GM18873 (cell line): ENCODE data around the gene PDLIM4.

ENCODE experiments used
- ATAC-seq: cut with Tn5 transposase; IDR thresholded peaks from one replicate; pipeline ENCODE4 v1.9.1; 2021; ENCODE audit warnings: mild to moderate bottlenecking, moderate library complexity, moderate number of reproducible peaks; ENCODE audit not compliant: unreplicated experiment, low FRiP score

PDLIM4 gene

DNA sequence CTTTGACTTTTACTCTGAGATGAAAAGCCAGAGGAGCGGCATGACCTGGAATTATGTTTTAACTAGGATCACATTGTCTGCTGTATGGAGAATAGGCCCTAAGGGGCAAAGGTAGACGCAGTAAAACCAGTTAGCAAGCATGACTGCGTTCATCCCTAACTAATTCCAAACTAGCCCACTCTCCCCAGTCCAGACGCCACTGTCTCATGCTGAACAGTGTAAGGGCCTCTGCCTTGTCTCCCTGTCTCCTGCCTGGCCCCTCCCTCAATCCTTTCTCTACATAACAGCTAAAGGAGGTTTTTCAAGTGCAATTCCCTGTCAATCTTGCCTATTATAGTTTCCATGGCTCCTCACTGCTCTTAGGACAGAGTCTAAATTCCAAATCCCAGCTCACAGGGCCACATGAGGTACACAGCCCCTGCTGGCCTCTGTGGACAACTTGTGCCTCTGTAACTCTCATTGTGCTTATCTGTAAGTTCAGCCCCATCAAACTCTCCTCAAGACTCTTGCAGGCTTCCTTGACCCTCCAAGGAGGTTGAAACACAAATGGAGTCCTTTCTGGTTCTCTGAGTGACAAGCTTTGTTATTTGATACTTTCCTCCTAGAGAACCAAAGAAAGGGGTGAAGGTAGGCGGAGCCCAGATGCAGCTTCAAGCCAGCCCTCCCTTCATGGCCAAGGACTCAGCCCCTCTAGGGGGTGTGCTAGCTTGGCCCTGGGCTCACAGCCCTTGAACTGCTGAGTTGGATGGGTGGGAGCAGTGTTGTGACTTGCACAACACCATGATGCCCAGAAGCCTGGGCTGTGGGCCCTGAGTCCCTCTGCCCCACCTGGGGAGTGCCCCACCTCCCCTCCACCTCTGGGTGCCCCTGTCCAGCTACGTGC, 20.7 kb downstream of the PDLIM4 start:
- ATAC-seq: no peak

DNA sequence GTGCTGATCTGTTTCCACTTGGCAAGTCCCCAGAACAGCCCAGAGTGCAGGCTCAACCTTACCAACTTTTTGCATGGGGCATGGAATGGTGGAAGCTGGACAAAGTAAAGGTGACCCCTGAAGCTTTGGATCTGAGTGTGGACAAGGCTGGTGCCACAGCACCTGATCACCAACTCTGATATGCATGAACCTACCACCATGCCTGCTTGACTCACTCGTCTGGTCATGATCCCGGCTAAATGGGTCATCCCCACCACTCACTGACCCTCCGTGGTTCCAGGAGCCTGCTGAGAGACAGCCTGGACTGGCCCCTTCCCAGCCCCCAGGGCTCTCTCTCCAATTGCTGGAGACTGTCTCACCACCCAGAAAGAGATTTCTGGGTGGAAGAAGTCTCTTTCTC, 22.3 kb downstream of the PDLIM4 start:
- no peak for ATAC-seq

DNA sequence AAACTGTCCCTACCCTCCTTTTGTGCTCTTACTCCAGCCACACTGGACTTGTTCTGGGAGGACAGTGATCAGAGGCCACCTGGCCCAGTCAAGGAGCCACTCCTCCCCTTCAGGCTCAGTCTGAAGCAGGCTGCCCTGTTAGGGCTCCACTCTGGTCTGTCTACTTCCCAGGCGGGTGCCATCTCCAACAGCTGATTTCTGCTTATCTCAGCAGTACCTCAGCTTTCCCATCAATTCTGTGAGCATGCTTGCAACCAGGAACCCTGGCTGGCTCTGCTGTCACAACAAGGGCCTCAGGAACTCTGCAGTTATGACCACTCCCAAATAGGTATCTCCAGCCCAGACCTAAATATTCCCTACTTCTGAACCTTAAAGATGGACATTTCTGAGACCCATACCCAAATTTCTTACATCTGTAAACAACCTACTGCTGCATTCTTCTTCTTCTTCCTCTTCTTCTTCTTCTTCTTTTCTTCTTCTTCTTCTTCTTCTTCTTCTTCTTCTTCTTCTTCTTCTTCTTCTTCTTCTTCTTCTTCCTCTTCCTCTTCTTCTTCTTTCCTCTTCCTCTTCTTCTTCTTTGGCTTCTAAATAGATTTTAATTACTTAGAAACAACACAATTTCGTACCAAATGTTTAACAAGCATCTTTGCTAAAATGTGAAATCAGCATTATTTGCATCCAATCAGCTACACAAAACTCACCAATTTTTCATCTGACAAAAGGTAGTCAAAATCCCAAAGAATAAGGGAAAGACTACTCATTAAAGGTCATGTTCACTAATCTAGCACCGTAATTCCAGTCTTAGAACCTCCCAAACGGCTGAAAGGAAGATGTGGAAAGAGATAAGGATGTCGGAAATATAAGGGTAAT, 23.1 kb downstream of the PDLIM4 start:
- no peak for ATAC-seq

DNA sequence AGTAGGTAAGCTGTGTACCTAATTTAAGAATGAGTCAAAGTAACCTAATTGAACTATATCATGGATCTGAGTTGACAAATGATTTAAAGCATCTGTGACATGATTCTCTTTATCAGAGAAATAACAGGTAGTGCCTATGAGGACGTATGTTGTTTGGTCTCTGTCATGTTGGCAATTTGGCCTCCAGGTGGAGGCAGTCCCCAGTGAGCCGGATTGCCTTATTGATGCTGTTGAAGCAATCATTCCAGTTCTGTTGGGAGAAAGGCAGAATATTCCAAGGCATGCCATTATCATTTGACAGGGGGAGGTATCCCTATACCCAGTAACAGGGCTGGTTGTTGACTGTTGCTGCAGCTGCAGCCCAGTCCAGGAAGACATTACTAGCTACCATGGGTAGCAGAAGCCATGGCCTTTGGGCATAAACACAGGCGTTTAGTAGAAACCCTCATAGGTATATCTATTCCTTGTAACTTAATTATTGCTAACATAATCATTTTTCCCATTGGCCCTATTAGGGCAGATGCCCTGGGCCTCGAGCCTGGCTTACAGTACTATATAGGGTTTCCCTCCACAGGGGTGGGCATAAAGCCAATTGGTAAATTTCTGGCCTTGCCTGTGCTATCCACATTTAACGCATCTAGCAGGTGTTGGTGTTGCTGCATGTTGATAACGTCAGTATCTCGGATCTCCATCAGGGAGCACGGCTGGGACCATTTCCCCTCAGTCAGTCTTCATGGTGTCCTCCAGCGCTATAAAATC, 24.5 kb downstream of the PDLIM4 start:
- ATAC-seq: no peak

DNA sequence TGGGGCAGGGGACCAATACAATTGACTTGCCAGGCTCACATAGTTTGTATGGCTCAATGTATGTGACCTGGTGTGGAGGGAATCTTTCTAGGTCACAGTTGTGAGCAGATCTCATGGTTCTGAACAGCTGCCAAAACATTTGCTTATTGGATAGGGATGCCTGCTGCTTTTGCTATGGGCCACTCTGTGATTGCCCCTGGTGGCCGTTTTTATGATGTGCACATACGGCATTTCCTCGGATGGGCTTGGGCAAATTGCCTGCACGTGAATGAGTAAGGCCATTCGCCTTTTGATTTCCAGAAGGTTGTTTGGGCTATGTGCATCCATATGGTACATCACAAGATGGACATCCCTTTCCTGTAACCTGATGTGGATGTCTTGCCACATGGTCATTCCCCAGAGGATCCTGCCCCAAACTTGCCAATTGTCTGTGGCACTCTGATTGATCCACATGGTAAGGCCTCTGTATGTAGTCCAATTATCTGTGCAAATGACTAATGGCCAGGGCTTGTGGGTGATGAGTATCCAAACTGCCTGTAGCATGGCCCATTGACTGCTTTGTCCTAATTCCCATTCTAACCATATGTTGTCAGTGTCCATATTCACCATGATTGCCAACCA, 26.0 kb downstream of the PDLIM4 start:
- ATAC-seq: no peak

DNA sequence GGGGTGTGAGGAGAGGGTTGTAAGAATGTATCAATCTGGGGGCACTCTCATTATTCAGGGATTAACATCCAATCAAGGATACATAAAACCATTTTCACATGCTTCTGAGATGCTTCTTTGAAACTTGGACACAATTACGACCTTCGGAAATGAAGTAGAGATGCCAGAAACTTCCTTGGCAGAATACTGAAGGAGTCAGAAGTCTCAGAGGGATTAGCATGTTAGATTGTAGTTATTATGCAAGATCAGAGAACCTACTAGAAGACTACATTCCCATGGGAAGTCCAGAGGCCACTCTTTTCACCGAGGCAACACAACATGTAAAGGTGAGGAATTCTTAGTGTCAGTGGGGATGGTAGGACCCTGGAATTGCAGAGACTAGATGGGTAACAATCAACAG, 31.6 kb downstream of the PDLIM4 start:
- ATAC-seq: no peak

DNA sequence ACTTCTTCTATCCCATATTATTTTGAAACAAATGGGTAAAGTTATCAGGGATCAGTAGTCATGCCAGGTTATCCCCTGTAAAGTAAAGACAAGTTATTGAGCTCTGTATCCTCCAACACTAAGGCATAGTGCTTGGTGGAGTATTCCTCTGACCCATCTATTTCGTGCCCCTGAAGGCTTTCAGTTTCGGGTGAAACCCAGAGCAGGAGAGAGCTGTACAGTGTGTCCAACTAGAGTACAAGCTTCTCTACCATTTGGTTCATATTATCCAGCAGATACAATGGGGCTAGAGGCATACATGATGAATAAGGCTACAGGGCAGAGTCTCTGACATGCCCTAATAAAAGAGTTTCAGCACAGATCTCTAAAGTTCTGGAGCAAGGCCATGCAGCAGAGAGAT, 33.5 kb downstream of the PDLIM4 start:
- no peak for ATAC-seq

DNA sequence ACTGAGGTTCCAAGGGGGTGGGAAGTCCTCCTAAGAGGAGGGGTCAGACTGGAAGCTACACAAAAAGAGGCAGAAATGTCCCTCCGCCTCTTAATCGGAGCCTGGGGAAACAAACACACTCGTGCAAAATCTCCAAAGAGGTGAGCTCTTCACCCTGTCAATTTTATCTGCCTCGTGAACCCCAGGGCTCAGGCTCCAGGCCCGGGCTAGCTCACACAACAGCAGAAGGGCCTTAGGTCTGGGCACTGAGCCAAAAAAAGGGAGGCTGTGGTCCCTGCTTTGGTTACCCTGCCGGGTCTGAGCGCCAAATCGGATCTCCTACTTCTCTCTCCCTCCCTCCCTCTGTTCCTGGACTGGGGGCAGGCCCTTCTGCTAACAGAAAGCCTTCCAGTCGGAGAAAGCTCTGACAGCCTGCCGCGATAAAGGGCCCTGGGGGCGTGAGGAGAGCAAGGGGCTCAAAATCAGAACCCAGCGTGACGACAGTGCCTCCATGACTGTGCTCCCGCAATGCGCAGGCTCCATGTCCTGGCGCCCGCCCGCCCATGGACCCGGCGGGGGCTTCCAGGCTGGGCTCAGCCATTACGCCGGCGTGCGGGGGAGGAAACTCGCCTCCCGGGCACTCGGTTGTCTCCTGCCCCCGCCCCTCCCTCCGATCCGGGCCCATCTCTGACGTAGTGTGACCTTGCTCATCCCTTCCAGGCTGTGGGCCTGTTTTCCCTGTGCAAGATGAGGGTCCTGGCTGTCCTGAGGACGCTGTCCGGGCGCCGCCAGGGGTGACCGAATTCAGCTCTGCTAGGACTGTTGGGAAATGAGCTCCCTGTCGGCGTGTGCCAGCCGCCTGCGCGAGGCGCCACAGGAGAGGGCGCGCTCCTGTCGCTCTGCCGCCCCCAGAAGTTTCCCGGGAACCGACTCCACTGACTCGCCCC, 35.8 kb downstream of the PDLIM4 start:
- ATAC-seq: peak; percentile 28

DNA sequence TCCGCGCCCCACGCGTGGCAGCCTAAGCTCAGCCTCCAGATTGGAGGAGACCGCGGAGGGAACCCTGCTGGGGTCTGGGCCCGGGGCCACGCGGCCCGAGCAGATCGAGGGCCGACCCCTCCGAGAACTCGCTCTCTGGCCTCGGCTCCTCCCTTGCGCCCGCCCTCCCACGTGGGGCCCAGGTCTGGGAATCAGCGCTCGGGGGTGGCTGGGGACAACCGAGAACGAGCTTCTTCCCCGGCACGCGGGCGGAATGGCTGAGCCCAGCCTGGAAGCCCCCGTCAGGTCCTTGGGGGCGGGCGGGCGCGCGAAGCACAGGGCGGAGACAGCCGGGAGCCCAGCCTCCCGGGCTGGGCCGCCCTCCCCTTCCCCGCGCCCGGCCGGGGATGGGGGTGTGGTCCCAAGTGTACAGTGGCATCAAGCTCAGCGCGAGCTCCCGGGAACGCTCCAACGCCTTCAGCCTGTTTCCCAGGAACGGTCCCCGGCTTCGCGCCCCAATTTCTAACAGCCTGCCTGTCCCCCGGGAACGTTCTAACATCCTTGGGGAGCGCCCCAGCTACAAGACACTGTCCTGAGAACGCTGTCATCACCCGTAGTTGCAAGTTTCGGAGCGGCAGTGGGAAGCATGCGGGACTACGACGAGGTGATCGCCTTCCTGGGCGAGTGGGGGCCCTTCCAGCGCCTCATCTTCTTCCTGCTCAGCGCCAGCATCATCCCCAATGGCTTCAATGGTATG, 36.7 kb downstream of the PDLIM4 start, which contains the start of gene SLC22A4:
SLC22A4 (plus strand) TSS at position 403 of the 736 bp plus-strand sequence; CDS start at position 626, 223 bp downstream.
- peak; percentile 47 for ATAC-seq

DNA sequence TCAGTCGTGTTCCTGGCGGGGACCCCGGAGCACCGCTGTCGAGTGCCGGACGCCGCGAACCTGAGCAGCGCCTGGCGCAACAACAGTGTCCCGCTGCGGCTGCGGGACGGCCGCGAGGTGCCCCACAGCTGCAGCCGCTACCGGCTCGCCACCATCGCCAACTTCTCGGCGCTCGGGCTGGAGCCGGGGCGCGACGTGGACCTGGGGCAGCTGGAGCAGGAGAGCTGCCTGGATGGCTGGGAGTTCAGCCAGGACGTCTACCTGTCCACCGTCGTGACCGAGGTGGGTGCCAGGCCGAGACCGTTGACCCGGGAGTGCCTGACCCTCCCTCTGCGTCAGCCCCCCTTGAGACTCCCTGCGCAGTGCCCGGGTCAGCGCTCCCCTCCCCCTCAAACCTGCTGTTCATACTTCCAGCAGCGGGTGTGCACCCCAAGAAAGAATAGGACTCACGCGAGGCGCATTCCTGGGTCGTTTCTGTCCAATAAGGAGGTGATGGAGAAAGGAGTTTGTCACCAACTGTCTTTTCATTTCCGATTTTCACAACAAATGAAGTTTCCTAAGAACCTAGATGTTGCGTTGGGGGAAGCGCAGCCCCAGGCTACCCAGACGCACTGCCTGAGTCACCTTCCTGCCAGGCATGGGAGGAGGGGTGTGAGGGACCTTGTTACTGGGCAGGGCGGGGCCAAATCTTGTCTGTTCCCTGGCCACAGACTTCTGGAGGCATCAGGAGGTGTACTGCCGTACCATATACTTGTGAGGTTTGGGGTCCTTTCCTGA, 37.4 kb downstream of the PDLIM4 start:
- no peak for ATAC-seq

DNA sequence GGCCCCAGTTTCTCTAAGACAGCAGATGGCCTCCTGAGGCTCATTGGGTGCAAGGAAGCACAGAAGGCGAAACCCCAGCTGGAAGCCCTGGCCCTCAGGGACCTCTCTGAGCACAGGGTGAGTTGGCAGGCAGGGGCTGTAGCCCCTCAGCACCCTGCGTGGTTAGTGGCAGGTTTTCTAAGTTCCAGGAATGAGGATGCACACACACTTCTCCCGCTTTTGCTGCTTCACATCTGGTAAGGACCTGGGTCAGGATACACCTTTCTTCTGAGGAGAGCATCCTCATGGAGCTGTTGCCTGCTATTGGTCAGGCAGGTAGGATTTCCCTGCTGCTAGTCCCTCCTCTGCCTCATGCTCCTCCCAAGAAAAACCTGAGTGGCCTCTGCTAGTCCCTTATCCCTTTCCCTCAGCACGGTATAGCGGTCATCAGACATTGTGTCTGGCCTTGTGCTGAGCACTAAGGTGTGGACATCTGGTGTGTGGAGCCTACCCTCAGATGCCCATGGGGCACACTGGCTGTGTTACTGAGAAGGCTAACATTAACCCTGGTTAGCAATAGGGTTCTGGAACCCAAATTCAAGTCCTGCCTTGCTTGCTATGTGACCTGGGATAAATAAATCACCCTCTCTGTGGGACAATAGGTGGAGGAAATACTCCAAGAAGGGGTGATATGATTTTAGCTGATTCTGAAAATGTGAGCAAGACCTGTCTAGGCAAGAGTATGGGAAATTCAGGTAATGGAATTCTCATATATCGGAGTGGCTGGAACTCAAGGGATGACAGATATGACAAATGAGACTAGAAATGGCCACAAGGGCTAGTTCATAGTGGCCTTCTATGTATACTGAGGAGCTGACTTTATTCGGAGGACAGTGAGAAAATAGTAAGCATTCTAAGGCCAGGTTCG, 38.3 kb downstream of the PDLIM4 start:
- no peak for ATAC-seq

DNA sequence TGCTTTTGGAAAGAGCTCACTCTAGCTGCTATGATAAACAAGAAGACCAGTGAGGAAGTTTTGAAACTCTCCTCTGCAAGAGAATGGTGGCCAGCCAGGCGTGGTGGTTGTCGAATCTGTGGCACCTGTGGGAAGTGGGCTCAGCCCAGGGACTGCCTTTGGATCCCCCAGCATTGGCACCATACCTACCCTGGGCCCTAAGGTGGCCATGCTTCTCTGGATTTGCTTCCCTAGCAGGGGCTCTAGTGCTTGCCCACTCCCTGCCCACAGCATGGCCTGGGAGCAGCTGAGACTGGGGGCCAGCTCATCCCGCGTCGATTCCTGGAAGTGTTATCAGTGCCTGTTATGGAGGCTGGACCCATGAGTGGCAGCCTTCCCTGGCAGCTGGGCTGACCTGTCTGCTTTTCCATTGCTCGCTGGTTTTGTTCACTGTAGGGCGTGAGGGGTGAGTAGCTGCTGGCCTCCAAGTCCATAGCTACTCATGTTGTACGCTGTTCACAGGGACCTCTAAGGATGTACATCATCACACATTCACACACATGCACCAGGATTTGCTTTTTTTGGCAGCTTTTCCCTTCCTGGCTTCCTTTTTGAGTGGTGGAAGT, 39.0 kb downstream of the PDLIM4 start:
- ATAC-seq: no peak

DNA sequence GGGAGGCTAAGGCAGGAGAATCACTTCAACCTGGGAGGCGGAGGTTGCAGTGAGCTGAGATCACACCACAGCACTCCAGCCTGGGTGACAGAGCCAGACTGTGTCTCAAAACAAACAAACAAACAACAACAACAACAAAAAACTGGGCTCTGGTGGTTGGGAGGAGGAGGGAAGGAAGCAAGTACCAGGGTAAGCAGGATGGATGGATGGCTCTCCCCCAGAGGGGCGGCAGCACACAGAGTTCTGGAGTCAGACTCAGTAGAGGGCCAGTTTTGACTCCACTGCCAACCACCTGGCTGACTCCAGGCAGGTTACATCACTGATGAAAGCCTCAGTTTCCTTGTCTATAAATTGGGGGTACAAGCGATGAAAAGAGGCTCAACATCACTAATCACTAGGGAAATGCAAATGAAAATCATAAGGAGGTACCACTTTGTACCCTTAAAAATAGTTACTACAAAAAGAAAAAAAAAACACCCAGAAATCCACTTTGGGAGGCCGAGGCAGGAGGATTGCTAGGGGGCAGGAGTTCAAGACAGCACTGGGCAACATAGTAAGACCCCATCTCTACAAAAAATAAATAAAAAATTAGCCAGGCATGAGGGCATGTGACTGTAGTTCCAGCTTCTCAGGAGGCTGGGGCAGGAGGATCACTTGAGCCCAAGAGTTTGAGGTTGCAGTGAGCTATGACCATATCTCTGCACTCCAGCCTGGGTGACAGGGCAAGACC, 39.9 kb downstream of the PDLIM4 start:
- no peak for ATAC-seq

DNA sequence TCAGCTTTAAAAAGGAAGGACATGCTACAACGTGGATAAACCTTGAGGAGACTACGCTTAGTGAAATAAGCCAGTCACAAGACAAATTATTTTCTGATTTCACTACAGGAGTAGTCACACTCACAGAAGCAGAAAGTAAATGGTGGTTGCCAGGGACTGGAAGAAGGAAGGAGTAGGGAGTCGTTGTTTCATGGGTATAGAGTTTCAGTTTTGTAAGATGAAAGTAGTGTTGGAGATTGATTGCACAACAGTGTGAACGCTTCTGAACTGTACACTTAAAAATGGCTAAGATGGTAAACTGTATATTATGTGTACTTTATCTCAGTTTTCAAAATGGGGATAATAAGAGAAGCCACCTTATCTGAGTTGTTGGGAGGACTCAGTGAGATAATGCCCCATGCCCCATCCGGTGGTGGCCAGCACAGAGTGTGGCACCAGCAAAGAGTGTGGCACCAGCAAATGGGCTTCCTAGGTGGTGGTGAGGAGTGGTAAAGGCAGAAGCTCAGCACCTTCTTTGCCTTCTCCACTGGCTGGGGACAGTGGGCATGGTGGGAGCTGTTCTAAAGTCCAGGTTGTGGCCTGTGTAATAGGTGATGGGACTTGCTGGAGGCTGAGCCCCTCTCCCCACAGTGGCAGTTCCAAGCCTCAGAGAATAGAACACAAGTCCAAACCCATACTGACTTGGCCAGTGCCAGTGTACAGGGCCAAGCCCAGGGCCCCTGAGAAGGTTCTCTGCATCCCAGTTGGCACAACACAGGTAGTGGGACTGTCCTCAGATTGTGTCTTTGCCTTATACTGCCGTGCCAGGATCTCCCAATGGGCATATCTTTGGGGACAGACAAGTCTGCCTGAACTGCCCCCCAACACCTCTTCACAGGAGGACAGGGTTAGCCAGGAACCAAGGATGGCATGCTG, 41.1 kb downstream of the PDLIM4 start:
- ATAC-seq: no peak

DNA sequence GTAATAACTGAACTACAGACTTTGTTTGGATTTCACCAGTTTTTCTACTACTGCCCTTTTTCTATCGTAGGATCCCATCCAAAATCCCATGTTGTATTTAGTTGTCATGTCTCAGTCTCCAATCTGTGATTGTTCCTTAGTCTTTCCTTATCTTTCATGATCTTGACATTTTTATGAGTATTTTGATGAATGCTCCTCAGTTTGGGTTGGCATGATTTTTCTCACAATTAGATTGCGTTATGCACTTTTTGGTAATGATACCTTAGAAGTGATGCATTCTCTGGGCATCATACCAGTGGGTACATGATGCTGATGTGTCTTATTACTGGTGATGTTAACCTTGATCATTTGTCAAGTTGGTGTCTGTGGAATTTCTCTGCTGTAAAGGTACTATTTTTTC, 42.4 kb downstream of the PDLIM4 start:
- no peak for ATAC-seq
